Breast epithelium (tissue), 4 donors: ENCODE data around the gene DPYSL4. TPM values are rescaled to one million over a fixed set of nuclear protein-coding genes. Genes with fewer than 3 reads are reported as not detected.
A peak's percentile ranks its signal among the peaks of the same experiment; 100 is the strongest.

Experiments
- DNase-seq, 2 donors: peaks; one replicate each; pipeline ENCODE4 v3.0.0-alpha.2; 2019; ENCODE audit warnings: low spot score in 2 of 2
- H3K27ac ChIP-seq, 2 donors: fragments of 200-600 bp; sonication (generic) in 1 of 2; one replicate each; pipeline ENCODE4 v1.5.1; 2016 to 2019; ENCODE audit warnings: mild to moderate bottlenecking in 1 of 2
- H3K27me3 ChIP-seq, 2 donors: fragments of 200-600 bp; sonication (generic) in 1 of 2; one replicate each; pipeline versions ENCODE4 v1.5.1 to v1.6.0; 2017 to 2019; ENCODE audit warnings: control low read depth in 1 of 2, mild to moderate bottlenecking in 1 of 2
- H3K36me3 ChIP-seq: fragments of 200-600 bp; one replicate; pipeline ENCODE4 v1.5.1; 2019
- H3K4me1 ChIP-seq, 2 donors: fragments of 200-600 bp; sonication (generic); one replicate each; pipeline ENCODE4 v1.5.1; 2016 to 2019; ENCODE audit warnings: control low read depth in 1 of 2
- H3K4me3 ChIP-seq, 3 donors: fragments of 200-600 bp; sonication (generic); 1 replicate in 2 of 3; 2 replicates in 1 of 3; pipeline ENCODE4 v1.5.1; 2016 to 2019; ENCODE audit warnings: mild to moderate bottlenecking in 3 of 3, moderate library complexity in 2 of 3
- H3K9me3 ChIP-seq, 2 donors: fragments of 200-600 bp; sonication (generic) in 1 of 2; one replicate each; pipeline ENCODE4 v1.5.1; 2016 to 2019; ENCODE audit warnings: control low read depth in 1 of 2
- CTCF ChIP-seq, 3 donors: fragments of 450-650 bp; IDR thresholded peaks; one replicate each; pipeline ENCODE4 v1.5.1; 2016 to 2017; ENCODE audit warnings: antibody characterized with exemption in 3 of 3, mild to moderate bottlenecking in 3 of 3, moderate library complexity in 3 of 3
- POLR2A ChIP-seq: fragments of 450-650 bp; IDR thresholded peaks from one replicate; pipeline ENCODE4 v1.6.1; 2016; ENCODE audit warnings: antibody characterized with exemption, mild to moderate bottlenecking, moderate library complexity
- POLR2AphosphoS5 ChIP-seq, 3 donors: sonication (generic); formaldehyde crosslinking; IDR thresholded peaks; one replicate each; pipeline ENCODE4 v1.6.1; 2017; ENCODE audit warnings: antibody characterized with exemption in 3 of 3
- intact Hi-C: fragments of 100-400 bp; cut with DNase I; formaldehyde crosslinking; loops from one replicate; pipeline ENCODE4 v1.15.1; 2023; ENCODE audit warnings: low total_unique reads
- total RNA-seq, 3 donors: library from RNA; depleted of rRNA; stranded (reverse); fragments of >200 nt; gene quantifications; one replicate each; pipeline ENCODE4 v1.1.0, GENCODE V29; 2016

DPYSL4 gene
- total RNA-seq = 1 to 10 TPM; 1.9 to 2.3 (median 2.1) TPM

- H3K27me3 ChIP-seq = peaks cover 19 to 37% of the 10 kb centered on the region in 2 donors
- H3K36me3 ChIP-seq = no peaks in the 10 kb centered on the region
- H3K4me3 ChIP-seq = peak within 1 kb of the TSS; percentile 35 to 69 (median 49)
- no peak for DNase-seq
- TF ChIP-seq CTCF (IDR thresholded peaks at IDR 0.05) (no peak), POLR2AphosphoS5 (IDR thresholded peaks at IDR 0.05) (no peak), POLR2A (no peak)
- H3K9me3 ChIP-seq = no peaks in the 10 kb centered on the region
- H3K4me1 ChIP-seq = peaks cover 3 to 14% of the 10 kb centered on the region in 2 donors
- no peak within 1 kb of the TSS for H3K27ac ChIP-seq
- intact Hi-C loops = no loop called here
These were observed at the start of gene DPYSL4 for GRCh38 chr10:132186488-132187429. TSS of gene DPYSL4 (plus strand) at chr10:132186948. CDS start at chr10:132187064, 116 bp downstream.

DNA sequence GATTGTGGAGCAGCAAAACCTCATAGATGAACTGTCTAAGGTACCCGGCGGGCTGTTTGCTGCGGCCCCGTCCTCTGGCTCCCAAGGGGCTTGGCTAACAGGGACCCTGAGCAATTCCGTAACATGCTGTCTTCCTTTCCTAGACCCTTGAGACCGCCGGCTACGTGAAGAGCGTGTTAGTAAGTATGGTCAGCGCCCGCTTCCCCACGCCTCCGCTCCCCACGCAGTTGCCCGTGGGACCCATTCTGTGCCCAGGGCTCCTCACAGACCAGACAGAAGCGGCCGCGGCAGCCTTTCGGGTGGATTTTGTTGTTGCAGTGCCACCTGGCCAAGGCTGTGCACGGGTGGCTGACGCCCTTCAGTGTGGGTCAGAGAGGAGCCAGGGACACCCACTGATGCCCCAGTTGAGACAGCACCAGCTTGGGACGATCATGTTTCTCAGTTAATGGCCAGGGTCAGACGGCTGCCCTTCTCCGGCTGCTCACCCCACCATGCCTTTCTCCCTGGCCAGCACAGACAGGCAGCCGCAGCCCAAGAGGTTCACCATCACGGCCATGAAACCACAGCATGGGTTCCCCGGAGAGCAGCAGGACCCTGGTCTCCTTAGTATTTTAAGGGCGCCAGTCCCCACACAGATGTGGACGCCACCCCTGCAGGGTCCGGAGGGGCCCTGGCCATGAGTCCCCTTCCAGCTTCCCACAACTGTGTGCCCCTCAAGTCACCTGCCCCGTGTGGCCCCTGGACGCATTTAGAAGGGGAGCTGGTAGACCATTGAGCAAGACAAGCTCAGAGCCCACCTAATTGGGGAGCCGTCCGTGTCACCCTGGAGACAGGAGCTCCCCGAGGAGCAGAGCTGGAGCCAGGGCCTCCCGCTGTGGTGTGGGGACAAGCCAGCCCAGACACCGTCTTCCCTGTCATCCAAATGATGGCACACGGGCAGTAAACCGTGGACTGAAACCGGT, 49.4 kb upstream of the DPYSL4 start:
- H3K4me3 ChIP-seq = no peak overlapping the region
- no peaks in the 10 kb centered on the region for H3K4me1 ChIP-seq
- H3K9me3 ChIP-seq = no peaks in the 10 kb centered on the region
- intact Hi-C loops = no loop called here
- H3K36me3 ChIP-seq = no peaks in the 10 kb centered on the region
- H3K27me3 ChIP-seq = peaks cover 0 to 4% of the 10 kb centered on the region in 2 donors
- no peak overlapping the region for H3K27ac ChIP-seq
- no peak for DNase-seq
- TF ChIP-seq POLR2AphosphoS5 (IDR thresholded peaks at IDR 0.05) (no peak), POLR2A (no peak), CTCF (IDR thresholded peaks at IDR 0.05) (no peak)

DNA sequence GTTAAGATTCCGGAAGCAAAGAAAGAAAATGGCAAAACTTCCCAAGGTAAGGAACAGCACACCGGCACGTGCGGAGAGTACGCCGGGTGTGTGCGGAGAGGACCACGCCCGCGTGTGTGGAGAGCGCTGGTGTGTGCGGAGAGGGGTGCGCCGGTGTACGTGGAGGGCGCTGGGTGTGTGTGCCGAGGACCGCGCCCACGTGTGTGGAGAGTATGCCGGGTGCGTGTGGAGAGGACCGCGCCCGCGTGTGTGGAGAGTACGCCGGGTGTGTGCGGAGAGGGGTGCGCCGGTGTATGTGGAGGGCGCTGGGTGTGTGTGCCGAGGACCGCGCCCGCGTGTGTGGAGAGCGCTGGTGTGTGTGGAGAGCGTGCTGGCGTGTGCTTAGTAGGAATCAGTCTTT, 48.6 kb upstream of the DPYSL4 start:
- Histone ChIP-seq H3K27me3 (peaks cover 0 to 4% of the 10 kb centered on the region in 2 donors), H3K4me3 (no peak overlapping the region), H3K27ac (no peak overlapping the region), H3K9me3 (no peaks in the 10 kb centered on the region), H3K36me3 (no peaks in the 10 kb centered on the region), H3K4me1 (no peaks in the 10 kb centered on the region)
- DNase-seq = no peak
- intact Hi-C loops = no loop called here
- TF ChIP-seq POLR2AphosphoS5 (IDR thresholded peaks at IDR 0.05) = no peak
- TF ChIP-seq CTCF (IDR thresholded peaks at IDR 0.05) = no peak
- no peak for TF ChIP-seq POLR2A

- TF ChIP-seq POLR2AphosphoS5 (IDR thresholded peaks at IDR 0.05) (no peak), CTCF (IDR thresholded peaks at IDR 0.05) (no peak), POLR2A (no peak)
- H3K27ac ChIP-seq = no peak overlapping the region
- H3K36me3 ChIP-seq = no peaks in the 10 kb centered on the region
- no peaks in the 10 kb centered on the region for H3K4me1 ChIP-seq
- H3K4me3 ChIP-seq = no peak overlapping the region
- intact Hi-C loops = no loop called here
- no peaks in the 10 kb centered on the region for H3K9me3 ChIP-seq
- peaks cover 0 to 4% of the 10 kb centered on the region in 2 donors for H3K27me3 ChIP-seq
- no peak for DNase-seq
These were observed 48.2 kb upstream of the DPYSL4 start for GRCh38 chr10:132138596-132138995.
